Endothelial cell of umbilical vein (primary cell): ENCODE data around the gene ARHGEF39.

Experiments
- CTCF ChIP-seq, 2 donors: IDR thresholded peaks; 1 replicate in 1 of 2; 2 replicates in 1 of 2; pipeline ENCODE4 v1.5.1; 2011; ENCODE audit warnings: low read length in 2 of 2, mild to moderate bottlenecking in 2 of 2, moderate library complexity in 2 of 2, control low read depth in 1 of 2, inconsistent platforms in 1 of 2, low read depth in 1 of 2; ENCODE audit not compliant: insufficient read depth in 1 of 2; ENCODE audit errors: extremely low read depth in 1 of 2
- EZH2 ChIP-seq: IDR thresholded peaks from 2 replicates; pipeline ENCODE4 v1.6.1; 2012; ENCODE audit warnings: borderline replicate concordance, low read depth, mild to moderate bottlenecking, moderate library complexity, low read length, inconsistent platforms; ENCODE audit not compliant: severe bottlenecking
- JUN ChIP-seq: IDR thresholded peaks from 2 replicates; pipeline ENCODE4 v1.6.1; 2011; ENCODE audit warnings: borderline replicate concordance, low read depth; ENCODE audit not compliant: insufficient read length, insufficient read depth
- MAX ChIP-seq: IDR thresholded peaks from 2 replicates; pipeline ENCODE4 v1.6.1; 2011; ENCODE audit not compliant: insufficient read depth, insufficient read length
- MYC ChIP-seq: IDR thresholded peaks from one replicate; pipeline ENCODE4 v1.6.1; 2011; ENCODE audit warnings: mild to moderate bottlenecking, low read depth, low read length
- POLR2A ChIP-seq: IDR thresholded peaks from 2 replicates; pipeline ENCODE4 v1.6.1; 2012; ENCODE audit warnings: low read depth, mild to moderate bottlenecking, control low read depth, low read length
- POLR2AphosphoS5 ChIP-seq: IDR thresholded peaks from 2 replicates; pipeline ENCODE4 v1.6.1; 2012; ENCODE audit warnings: low read depth, mild to moderate bottlenecking, control low read depth, low read length, moderate library complexity; ENCODE audit not compliant: insufficient read depth

GRCh38 chr9:35658137-35658967, 6.6 kb downstream of the ARHGEF39 start, which contains the start of gene CCDC107:
- TF ChIP-seq CTCF (IDR thresholded peaks at IDR 0.05; ENCODE audit: extremely low read depth in 1 of 2, insufficient read depth in 1 of 2, low read depth in 1 of 2, low read length in 2 of 2) (peak; percentile 65 to 88), EZH2 (no peak), POLR2A (peak; percentile 96), POLR2AphosphoS5 (peak; percentile 87), MAX (no peak), JUN (no peak), MYC (no peak)
